NT2/D1 (cell line): Measurements from ENCODE around the gene SMURF1.

Source experiments
- SUZ12 ChIP-seq: IDR thresholded peaks from 2 replicates; pipeline ENCODE4 v1.6.1; 2011; ENCODE audit not compliant: insufficient read length, insufficient read depth; ENCODE audit errors: extremely low read depth
- ZNF274 ChIP-seq: IDR thresholded peaks from 2 replicates; pipeline ENCODE4 v1.6.1; 2011; ENCODE audit warnings: mild to moderate bottlenecking, low read depth, low read length

DNA sequence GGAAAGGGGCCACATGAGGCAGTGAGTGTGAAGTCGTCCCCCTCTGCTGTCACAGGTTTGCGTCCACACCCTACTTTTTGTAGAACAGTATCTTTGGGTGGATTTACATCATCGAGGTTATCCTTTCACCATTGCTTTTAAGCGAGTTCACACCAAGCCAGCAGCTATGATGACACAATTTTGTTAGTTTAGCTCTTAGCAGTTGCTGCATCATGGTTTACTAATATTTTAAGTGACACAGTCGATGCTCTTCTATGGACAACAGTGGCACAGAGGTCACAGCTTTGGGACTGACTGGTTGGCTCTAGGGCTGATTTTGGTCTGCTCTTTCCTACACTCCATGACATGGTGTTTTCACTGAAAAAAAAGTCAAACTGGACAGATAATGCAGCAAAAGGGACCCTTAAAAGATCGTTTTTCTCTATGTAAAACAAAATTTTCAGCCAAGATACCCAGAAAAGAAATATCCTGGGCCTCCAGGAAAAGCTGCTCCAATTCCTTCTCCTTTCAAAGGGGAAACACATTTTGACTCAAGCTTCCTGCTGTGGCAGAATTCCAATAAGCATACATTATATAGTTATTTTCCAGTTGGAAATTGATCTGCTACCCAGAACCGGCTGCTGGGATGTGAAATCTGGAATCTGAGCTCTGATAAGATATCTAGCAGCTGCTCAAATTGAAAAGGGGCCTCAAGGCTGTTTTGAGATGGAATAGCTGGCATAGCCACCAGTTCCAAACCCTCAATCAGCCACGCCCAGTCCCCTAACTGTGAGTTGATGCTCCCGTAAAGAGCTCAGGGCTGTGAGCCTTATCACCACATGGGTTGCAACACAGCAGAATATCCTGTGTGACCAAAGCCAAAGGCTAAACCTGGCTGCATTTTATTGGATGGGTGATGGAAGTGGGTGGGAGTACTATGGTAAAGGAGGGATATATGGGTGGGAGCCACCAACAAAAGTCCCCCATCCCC is 114.2 kb downstream of the SMURF1 start:
- TF ChIP-seq SUZ12 (no peak), ZNF274 (no peak)
